HG03103 (cell line): ENCODE results near the gene TERT.

Experiments used
- ATAC-seq: cut with Tn5 transposase; IDR thresholded peaks from one replicate; pipeline ENCODE4 v1.9.1; 2021; ENCODE audit warnings: low read depth; ENCODE audit not compliant: unreplicated experiment

TERT gene

GRCh38 chr5:1319436-1320256 is 24.8 kb upstream of the TERT start:
- no peak for ATAC-seq

- no peak for ATAC-seq
These were observed 23.9 kb upstream of the TERT start for GRCh38 chr5:1318659-1319251.

- ATAC-seq: no peak
These were observed 23.2 kb upstream of the TERT start for GRCh38 chr5:1317921-1318565.

- no peak for ATAC-seq
These were observed 21.9 kb upstream of the TERT start for GRCh38 chr5:1316588-1317340.

GRCh38 chr5:1315709-1316587 is 21.1 kb upstream of the TERT start:
- peak; percentile 38 for ATAC-seq

- ATAC-seq: no peak
These were observed 20.3 kb upstream of the TERT start for GRCh38 chr5:1315018-1315708.

GRCh38 chr5:1314564-1314982 is 19.7 kb upstream of the TERT start:
- no peak for ATAC-seq

GRCh38 chr5:1312993-1313833 is 18.3 kb upstream of the TERT start:
- peak; percentile 79 for ATAC-seq

- no peak for ATAC-seq
These were observed 17.3 kb upstream of the TERT start for GRCh38 chr5:1312206-1312605.

GRCh38 chr5:1311439-1312055 is 16.7 kb upstream of the TERT start:
- ATAC-seq: no peak

GRCh38 chr5:1310118-1310517 is 15.2 kb upstream of the TERT start:
- ATAC-seq: no peak

GRCh38 chr5:1304033-1304432 is 9.2 kb upstream of the TERT start:
- ATAC-seq: no peak

GRCh38 chr5:1302258-1302657 is 7.4 kb upstream of the TERT start:
- no peak for ATAC-seq

GRCh38 chr5:1300581-1301083 is 5.8 kb upstream of the TERT start:
- no peak for ATAC-seq

- no peak for ATAC-seq
These were observed 5.1 kb upstream of the TERT start for GRCh38 chr5:1299961-1300360.

- ATAC-seq: no peak
These were observed 4.6 kb upstream of the TERT start for GRCh38 chr5:1299511-1299850.

GRCh38 chr5:1298723-1299510 is 4.0 kb upstream of the TERT start:
- ATAC-seq: no peak
